ENCODE measurements around the gene LMBRD1. TPM values are rescaled to one million over a fixed set of nuclear protein-coding genes. Genes with fewer than 3 reads are reported as not detected.

Gene LMBRD1
- total RNA-seq, 1 donor from 2014 or later, result 26.5 TPM

GRCh38 chr6:69632932-69633331 lies 163.9 kb downstream of the LMBRD1 start:
- TF ChIP-seq CTCF (IDR thresholded peaks at IDR 0.05; ENCODE audit: unreplicated experiment), result no peak
- Mint-ChIP-seq H3K27me3 (ENCODE audit: unreplicated experiment) (no peaks in the 10 kb centered on the region), H3K4me1 (ENCODE audit: unreplicated experiment) (peaks cover 3% of the 10 kb centered on the region)

DNA sequence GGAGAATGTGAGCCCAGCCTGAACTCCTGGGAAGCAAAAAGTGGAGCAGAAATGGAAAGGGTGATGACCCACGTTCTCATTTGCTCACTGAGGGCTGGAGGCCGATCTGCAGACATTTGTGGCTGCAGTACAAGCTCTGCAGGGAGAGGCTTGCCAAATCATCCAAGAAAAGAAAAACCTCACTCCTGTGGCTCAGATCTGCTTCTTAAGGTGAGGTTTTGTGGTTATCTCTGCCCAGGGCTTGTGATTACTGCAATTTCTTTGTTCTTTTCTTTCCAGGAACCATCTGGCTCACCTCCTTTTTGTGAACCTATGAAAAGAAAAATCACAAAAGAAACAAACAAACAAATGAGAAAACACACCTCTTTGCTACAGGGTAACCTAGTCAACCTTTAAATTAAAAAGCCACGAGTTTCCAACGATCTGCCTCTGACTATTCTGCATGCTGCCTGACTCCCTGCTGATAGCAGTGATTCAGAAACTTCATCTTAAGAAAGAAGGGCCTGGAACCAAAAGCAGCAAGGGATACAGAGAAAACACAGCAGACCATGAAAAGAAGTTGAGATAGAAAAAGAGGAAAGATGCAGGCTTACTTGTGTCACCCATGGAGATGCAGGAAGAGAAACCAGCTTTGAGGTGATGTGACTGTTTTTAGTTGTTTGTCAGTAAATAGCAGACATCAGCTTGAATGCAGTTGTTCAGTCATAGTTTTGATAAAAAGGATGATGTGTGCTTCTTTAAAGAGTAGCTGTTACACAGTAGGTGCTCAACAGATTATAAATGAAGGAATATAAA lies 165.1 kb downstream of the LMBRD1 start:
- no peak for TF ChIP-seq CTCF (IDR thresholded peaks at IDR 0.05; ENCODE audit: unreplicated experiment)
- Mint-ChIP-seq H3K36me3 (ENCODE audit: low read depth, unreplicated experiment) (no peaks in the 10 kb centered on the region), H3K27ac (ENCODE audit: unreplicated experiment) (no peak overlapping the region), H3K9me3 (ENCODE audit: unreplicated experiment) (no peaks in the 10 kb centered on the region), H3K4me1 (ENCODE audit: unreplicated experiment) (peaks cover 3% of the 10 kb centered on the region), H3K4me3 (ENCODE audit: unreplicated experiment) (no peak overlapping the region), H3K27me3 (ENCODE audit: unreplicated experiment) (no peaks in the 10 kb centered on the region)
- DNase-seq (ENCODE audit: low spot score), result no peak

More at GRCh38 chr6:69632932-69633331, 163.9 kb downstream of the LMBRD1 start:
- Mint-ChIP-seq H3K27ac (ENCODE audit: unreplicated experiment) (no peak overlapping the region), H3K4me3 (ENCODE audit: unreplicated experiment) (no peak overlapping the region), H3K36me3 (ENCODE audit: low read depth, unreplicated experiment) (no peaks in the 10 kb centered on the region), H3K9me3 (ENCODE audit: unreplicated experiment) (no peaks in the 10 kb centered on the region)
- DNase-seq (ENCODE audit: low spot score), result no peak

DNA sequence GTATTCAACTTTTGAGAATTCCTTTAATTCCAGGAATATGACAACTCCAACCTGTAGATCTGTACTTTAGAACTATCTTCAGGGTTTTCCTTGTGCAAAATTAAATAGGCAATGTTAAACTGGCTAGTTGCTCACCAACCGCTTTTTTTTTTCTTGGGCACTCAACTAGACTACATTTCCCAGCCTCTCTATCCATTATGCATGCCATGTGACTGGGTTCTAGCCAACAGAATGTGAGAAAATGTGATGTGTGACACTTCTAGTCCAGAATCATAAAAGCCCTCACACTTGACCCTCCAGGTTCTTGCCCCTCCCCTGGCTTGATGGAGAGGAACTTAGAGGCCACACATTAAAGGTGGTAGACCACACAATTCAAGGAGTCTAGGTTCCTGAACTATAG lies 166.0 kb downstream of the LMBRD1 start:
- no peak overlapping the region for H3K4me3 Mint-ChIP-seq (ENCODE audit: unreplicated experiment)
- H3K36me3 Mint-ChIP-seq (ENCODE audit: low read depth, unreplicated experiment), result no peaks in the 10 kb centered on the region
- H3K27me3 Mint-ChIP-seq (ENCODE audit: unreplicated experiment), result no peaks in the 10 kb centered on the region
- H3K27ac Mint-ChIP-seq (ENCODE audit: unreplicated experiment), result no peak overlapping the region
- H3K4me1 Mint-ChIP-seq (ENCODE audit: unreplicated experiment), result peaks cover 3% of the 10 kb centered on the region
- no peaks in the 10 kb centered on the region for H3K9me3 Mint-ChIP-seq (ENCODE audit: unreplicated experiment)
- TF ChIP-seq CTCF (IDR thresholded peaks at IDR 0.05; ENCODE audit: unreplicated experiment), result no peak
- no peak for DNase-seq (ENCODE audit: low spot score)

DNA sequence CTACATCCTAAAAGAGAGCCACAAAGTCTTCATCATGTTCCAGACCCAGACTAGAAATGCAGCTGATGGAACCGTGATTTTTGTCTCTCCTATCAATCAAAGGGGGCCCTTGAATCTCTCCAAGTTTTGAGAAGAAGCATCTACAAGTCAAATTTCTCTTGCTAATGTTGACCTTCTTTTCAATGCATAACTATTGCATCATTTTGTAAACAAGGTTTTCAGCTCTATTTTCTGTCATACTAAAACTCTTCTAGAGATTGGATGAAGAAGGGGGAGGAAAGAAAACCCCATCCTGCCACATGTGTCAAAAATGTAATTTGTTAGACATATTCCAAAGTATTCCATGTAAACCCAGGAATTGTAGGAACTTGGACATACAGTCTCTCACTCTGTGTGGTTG lies 169.2 kb downstream of the LMBRD1 start:
- H3K4me1 Mint-ChIP-seq (ENCODE audit: unreplicated experiment), result no peaks in the 10 kb centered on the region
- no peak overlapping the region for H3K4me3 Mint-ChIP-seq (ENCODE audit: unreplicated experiment)
- no peaks in the 10 kb centered on the region for H3K36me3 Mint-ChIP-seq (ENCODE audit: low read depth, unreplicated experiment)
- H3K27ac Mint-ChIP-seq (ENCODE audit: unreplicated experiment), result no peak overlapping the region
- TF ChIP-seq CTCF (IDR thresholded peaks at IDR 0.05; ENCODE audit: unreplicated experiment), result no peak
- no peaks in the 10 kb centered on the region for H3K9me3 Mint-ChIP-seq (ENCODE audit: unreplicated experiment)
- H3K27me3 Mint-ChIP-seq (ENCODE audit: unreplicated experiment), result no peaks in the 10 kb centered on the region
- DNase-seq (ENCODE audit: low spot score), result no peak

DNA sequence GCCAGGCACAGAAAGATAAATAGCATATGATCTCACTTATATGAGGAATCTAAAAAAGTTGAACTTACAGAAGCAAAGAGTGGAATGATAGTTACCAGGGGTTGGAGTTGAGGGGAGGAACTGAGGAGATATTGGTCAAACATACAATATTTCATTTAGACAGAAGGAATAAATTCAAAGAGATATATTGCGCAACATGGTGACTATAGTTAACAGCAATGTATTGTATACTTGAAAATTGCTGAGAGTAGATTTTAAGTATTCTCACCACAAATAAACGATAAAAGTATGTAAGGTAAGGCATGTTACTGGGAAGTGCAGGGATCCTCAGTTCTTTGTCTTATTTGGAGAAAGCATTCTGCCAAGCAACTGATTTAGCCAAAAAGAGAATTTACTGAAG lies 171.9 kb downstream of the LMBRD1 start:
- no peaks in the 10 kb centered on the region for H3K27me3 Mint-ChIP-seq (ENCODE audit: unreplicated experiment)
- no peaks in the 10 kb centered on the region for H3K9me3 Mint-ChIP-seq (ENCODE audit: unreplicated experiment)
- no peaks in the 10 kb centered on the region for H3K4me1 Mint-ChIP-seq (ENCODE audit: unreplicated experiment)
- no peak overlapping the region for H3K27ac Mint-ChIP-seq (ENCODE audit: unreplicated experiment)
- no peak for TF ChIP-seq CTCF (IDR thresholded peaks at IDR 0.05; ENCODE audit: unreplicated experiment)
- H3K36me3 Mint-ChIP-seq (ENCODE audit: low read depth, unreplicated experiment), result no peaks in the 10 kb centered on the region
- H3K4me3 Mint-ChIP-seq (ENCODE audit: unreplicated experiment), result no peak overlapping the region
- no peak for DNase-seq (ENCODE audit: low spot score)

Data from endothelial cell (in vitro differentiated cells).